Thoracic aorta (tissue), 2 donors: ENCODE data around the gene KCNIP4. TPM values are rescaled to one million over a fixed set of nuclear protein-coding genes. Genes with fewer than 3 reads are reported as not detected.
A peak's percentile ranks its signal among the peaks of the same experiment; 100 is the strongest.

Source experiments
- ATAC-seq: fragments of 150-250 bp; one replicate; pipeline ENCODE4 v1.8.0; 2017; ENCODE audit warnings: low read depth; ENCODE audit not compliant: insufficient number of reproducible peaks, low FRiP score
- DNase-seq: peaks from one replicate; pipeline ENCODE4 v3.0.0-alpha.2; 2020; ENCODE audit warnings: low spot score
- H3K27ac ChIP-seq, 2 donors: fragments of 200-600 bp; sonication (generic); 1 replicate in 1 of 2; 2 replicates in 1 of 2; pipeline ENCODE4 v1.5.1; 2016; ENCODE audit warnings: mild to moderate bottlenecking in 2 of 2, moderate library complexity in 2 of 2
- H3K27me3 ChIP-seq: fragments of 200-600 bp; sonication (generic); replicated peaks from 2 replicates; pipeline ENCODE4 v1.6.0; 2016; ENCODE audit warnings: mild to moderate bottlenecking; ENCODE audit not compliant: insufficient read depth
- H3K36me3 ChIP-seq: fragments of 200-600 bp; sonication (generic); one replicate; pipeline ENCODE4 v1.5.1; 2016
- H3K4me1 ChIP-seq, 2 donors: fragments of 200-600 bp; sonication (generic); 1 replicate in 1 of 2; 2 replicates in 1 of 2; pipeline versions ENCODE4 v1.5.1 to v1.6.0; 2016; ENCODE audit warnings: low read depth in 2 of 2, mild to moderate bottlenecking in 1 of 2; ENCODE audit not compliant: control insufficient read depth in 1 of 2
- H3K4me3 ChIP-seq: fragments of 200-600 bp; sonication (generic); 2 replicates; pipeline ENCODE4 v1.5.1; 2016; ENCODE audit warnings: mild to moderate bottlenecking
- H3K9me3 ChIP-seq: fragments of 200-600 bp; sonication (generic); 2 replicates; pipeline ENCODE4 v1.5.1; 2016
- CTCF ChIP-seq: fragments of 200-600 bp; sonication (generic); IDR thresholded peaks from one replicate; pipeline ENCODE4 v1.5.1; 2019; ENCODE audit warnings: antibody characterized with exemption
- total RNA-seq, 2 donors: library from RNA; depleted of rRNA; stranded (reverse); fragments of >200 nt; gene quantifications; one replicate each; pipeline versions ENCODE4 v1.1.0 to v1.2.3, GENCODE V29; 2016

KCNIP4 gene
- total RNA-seq, 2 donors from 2014 or later: not detected

- no peaks in the 10 kb centered on the region for H3K4me1 ChIP-seq
- H3K36me3 ChIP-seq: no peaks in the 10 kb centered on the region
- no peak overlapping the region for H3K27ac ChIP-seq
- ATAC-seq (no peak), DNase-seq (no peak)
- H3K4me3 ChIP-seq: no peak overlapping the region
- TF ChIP-seq CTCF: peak; percentile 48
- no peaks in the 10 kb centered on the region for H3K9me3 ChIP-seq
- H3K27me3 ChIP-seq: no peaks in the 10 kb centered on the region
These were observed 182.7 kb downstream of the KCNIP4 start for GRCh38 chr4:21765810-21766407.

GRCh38 chr4:21763855-21764254, 184.7 kb downstream of the KCNIP4 start:
- ATAC-seq (no peak), DNase-seq (no peak)
- no peak overlapping the region for H3K27ac ChIP-seq
- H3K4me1 ChIP-seq: no peaks in the 10 kb centered on the region
- no peak overlapping the region for H3K4me3 ChIP-seq
- no peaks in the 10 kb centered on the region for H3K27me3 ChIP-seq
- H3K36me3 ChIP-seq: no peaks in the 10 kb centered on the region
- H3K9me3 ChIP-seq: no peaks in the 10 kb centered on the region
- no peak for TF ChIP-seq CTCF

GRCh38 chr4:21757248-21757647, 191.3 kb downstream of the KCNIP4 start:
- Histone ChIP-seq H3K4me3 (no peak overlapping the region), H3K36me3 (no peaks in the 10 kb centered on the region), H3K27ac (no peak overlapping the region), H3K4me1 (no peaks in the 10 kb centered on the region), H3K27me3 (no peaks in the 10 kb centered on the region), H3K9me3 (no peaks in the 10 kb centered on the region)
- TF ChIP-seq CTCF: no peak
- no peak for DNase-seq
- no peak for ATAC-seq

- H3K27ac ChIP-seq: no peak overlapping the region
- H3K9me3 ChIP-seq: no peaks in the 10 kb centered on the region
- DNase-seq: no peak
- no peaks in the 10 kb centered on the region for H3K4me1 ChIP-seq
- no peaks in the 10 kb centered on the region for H3K36me3 ChIP-seq
- H3K4me3 ChIP-seq: no peak overlapping the region
- H3K27me3 ChIP-seq: no peaks in the 10 kb centered on the region
- TF ChIP-seq CTCF: no peak
- ATAC-seq: no peak
These were observed 195.3 kb downstream of the KCNIP4 start for GRCh38 chr4:21753084-21753760.

GRCh38 chr4:21752616-21753015, 196.0 kb downstream of the KCNIP4 start:
- no peak for DNase-seq
- no peak for TF ChIP-seq CTCF
- Histone ChIP-seq H3K4me1 (no peaks in the 10 kb centered on the region), H3K9me3 (no peaks in the 10 kb centered on the region), H3K27me3 (no peaks in the 10 kb centered on the region), H3K36me3 (no peaks in the 10 kb centered on the region), H3K4me3 (no peak overlapping the region), H3K27ac (no peak overlapping the region)
- ATAC-seq: no peak
